Loucy (cell line): ENCODE measurements around the gene FOXD3.

Source experiments
- EZH2phosphoT487 ChIP-seq: fragments of 200-600 bp; IDR thresholded peaks from 2 replicates; pipeline ENCODE4 v1.6.1; 2018; ENCODE audit warnings: antibody characterized with exemption, mild to moderate bottlenecking, moderate library complexity, borderline replicate concordance
- TF ChIP-seq, protein P1 (sequence below): fragments of 200-600 bp; sonication (generic); conservative IDR thresholded peaks from 2 replicates; pipeline ENCODE4 v1.5.1; 2014; ENCODE audit warnings: mild to moderate bottlenecking, antibody characterized with exemption, low read length

DNA sequence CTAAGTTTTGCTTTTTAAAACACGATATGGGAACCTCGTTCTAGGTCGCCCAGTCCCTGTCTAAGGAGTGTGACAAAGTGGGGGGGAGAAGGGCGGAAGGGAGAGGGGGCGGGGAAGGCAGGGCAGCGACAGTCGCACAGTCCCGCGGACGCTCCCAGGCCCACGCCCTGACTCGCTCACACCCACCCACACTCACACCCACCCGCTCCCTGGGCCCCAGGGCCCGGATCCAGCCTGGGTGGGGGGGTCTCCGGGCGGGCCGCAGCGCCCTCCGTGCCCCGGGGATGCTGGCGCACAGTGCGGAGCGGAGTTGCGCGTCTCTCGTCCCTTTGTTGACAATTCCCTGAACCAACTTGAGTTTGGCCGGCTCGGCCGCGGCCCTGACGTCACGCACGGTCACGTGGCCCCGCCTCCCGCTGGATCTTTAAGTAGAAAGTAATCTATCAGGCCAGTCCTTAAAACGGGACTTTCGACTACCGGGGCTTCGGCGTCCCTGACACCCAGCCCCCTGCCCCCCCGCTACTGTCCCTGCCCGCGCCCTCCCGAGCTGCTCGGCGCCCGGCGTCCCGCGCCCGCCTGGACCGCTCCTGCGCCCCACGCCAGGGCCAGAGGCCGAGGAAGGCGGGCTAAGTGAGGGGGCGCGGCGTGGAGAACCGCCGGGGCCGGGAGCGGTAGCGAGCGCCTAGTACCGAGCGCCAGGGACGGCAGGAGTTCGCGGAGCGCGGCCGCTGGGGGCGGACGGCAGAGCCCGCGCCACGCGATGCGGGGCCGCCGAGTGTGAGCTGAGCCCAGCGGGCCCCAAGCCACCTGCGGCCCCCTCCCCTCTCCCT lies at the start of gene FOXD3:
- TF ChIP-seq, protein P1, sequence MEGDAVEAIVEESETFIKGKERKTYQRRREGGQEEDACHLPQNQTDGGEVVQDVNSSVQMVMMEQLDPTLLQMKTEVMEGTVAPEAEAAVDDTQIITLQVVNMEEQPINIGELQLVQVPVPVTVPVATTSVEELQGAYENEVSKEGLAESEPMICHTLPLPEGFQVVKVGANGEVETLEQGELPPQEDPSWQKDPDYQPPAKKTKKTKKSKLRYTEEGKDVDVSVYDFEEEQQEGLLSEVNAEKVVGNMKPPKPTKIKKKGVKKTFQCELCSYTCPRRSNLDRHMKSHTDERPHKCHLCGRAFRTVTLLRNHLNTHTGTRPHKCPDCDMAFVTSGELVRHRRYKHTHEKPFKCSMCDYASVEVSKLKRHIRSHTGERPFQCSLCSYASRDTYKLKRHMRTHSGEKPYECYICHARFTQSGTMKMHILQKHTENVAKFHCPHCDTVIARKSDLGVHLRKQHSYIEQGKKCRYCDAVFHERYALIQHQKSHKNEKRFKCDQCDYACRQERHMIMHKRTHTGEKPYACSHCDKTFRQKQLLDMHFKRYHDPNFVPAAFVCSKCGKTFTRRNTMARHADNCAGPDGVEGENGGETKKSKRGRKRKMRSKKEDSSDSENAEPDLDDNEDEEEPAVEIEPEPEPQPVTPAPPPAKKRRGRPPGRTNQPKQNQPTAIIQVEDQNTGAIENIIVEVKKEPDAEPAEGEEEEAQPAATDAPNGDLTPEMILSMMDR: no peak
- no peak for TF ChIP-seq EZH2phosphoT487
